Gastrocnemius medialis (tissue), 4 donors: ENCODE results near the gene PITX3. TPM values are rescaled to one million over a fixed set of nuclear protein-coding genes. Genes with fewer than 3 reads are reported as not detected.

Source experiments
- ATAC-seq, 2 donors: fragments of 150-250 bp; one replicate each; pipeline ENCODE4 v1.9.1; 2016
- DNase-seq, 2 donors: peaks; one replicate each; pipeline ENCODE4 v3.0.0-alpha.2; 2019
- H3K27ac ChIP-seq, 4 donors: fragments of 200-600 bp; sonication (generic); 1 replicate in 1 of 4; 2 replicates in 3 of 4; pipeline ENCODE4 v1.5.1; 2016 to 2018; ENCODE audit warnings: mild to moderate bottlenecking in 2 of 4, moderate library complexity in 1 of 4
- H3K27me3 ChIP-seq, 3 donors: fragments of 200-600 bp; sonication (generic) in 2 of 3; 1 replicate in 1 of 3; 2 replicates in 2 of 3; pipeline versions ENCODE4 v1.5.1 to v1.6.0; 2016 to 2019; ENCODE audit warnings: mild to moderate bottlenecking in 1 of 3, moderate library complexity in 1 of 3
- H3K36me3 ChIP-seq, 2 donors: fragments of 200-600 bp; sonication (generic) in 1 of 2; one replicate each; pipeline ENCODE4 v1.5.1; 2017 to 2018
- H3K4me1 ChIP-seq, 2 donors: fragments of 200-600 bp; sonication (generic) in 1 of 2; one replicate each; pipeline ENCODE4 v1.5.1; 2016 to 2017; ENCODE audit warnings: mild to moderate bottlenecking in 2 of 2
- H3K4me3 ChIP-seq, 4 donors: fragments of 200-600 bp; sonication (generic) in 3 of 4; 1 replicate in 1 of 4; 2 replicates in 3 of 4; pipeline ENCODE4 v1.5.1; 2016 to 2019; ENCODE audit warnings: mild to moderate bottlenecking in 2 of 4
- H3K9me3 ChIP-seq, 3 donors: fragments of 200-600 bp; sonication (generic) in 2 of 3; 1 replicate in 1 of 3; 2 replicates in 2 of 3; pipeline ENCODE4 v1.5.1; 2016 to 2019
- POLR2A ChIP-seq, 2 donors: fragments of 450-650 bp; IDR thresholded peaks; one replicate each; pipeline ENCODE4 v1.6.1; 2017; ENCODE audit warnings: antibody characterized with exemption in 2 of 2, mild to moderate bottlenecking in 2 of 2, moderate library complexity in 2 of 2
- in situ Hi-C, 4 donors: fragments of 200-750 bp; cut with MboI; loops; one replicate each; pipeline versions ENCODE4 v1.15.0 to v1.8.0; 2017; ENCODE audit warnings: low sequenced_read_pairs in 4 of 4
- intact Hi-C: fragments of 100-400 bp; cut with DNase I; formaldehyde crosslinking; loops from one replicate; pipeline ENCODE4 v1.15.1; 2023; ENCODE audit warnings: low total_unique reads
- total RNA-seq, 4 donors: library from RNA; depleted of rRNA; stranded (reverse); fragments of >200 nt; gene quantifications; one replicate each; pipeline versions ENCODE4 v1.1.0 to v1.2.3, GENCODE V29; 2016
- TF ChIP-seq, protein P1 (sequence below), 5 experiments: fragments of 450-650 bp in 3 of 5; fragments of 200-600 bp in 2 of 5; sonication (generic) in 2 of 5; IDR thresholded peaks in 4 of 5; conservative IDR thresholded peaks in 1 of 5; 1 replicate in 4 of 5; 2 replicates in 1 of 5; pipeline ENCODE4 v1.5.1; 2016 to 2019; ENCODE audit warnings: antibody characterized with exemption in 5 of 5, mild to moderate bottlenecking in 3 of 5, moderate library complexity in 3 of 5

PITX3 gene
- total RNA-seq, 4 donors from 2014 or later: 4.2 to 8.9 (median 6.5) TPM

DNA sequence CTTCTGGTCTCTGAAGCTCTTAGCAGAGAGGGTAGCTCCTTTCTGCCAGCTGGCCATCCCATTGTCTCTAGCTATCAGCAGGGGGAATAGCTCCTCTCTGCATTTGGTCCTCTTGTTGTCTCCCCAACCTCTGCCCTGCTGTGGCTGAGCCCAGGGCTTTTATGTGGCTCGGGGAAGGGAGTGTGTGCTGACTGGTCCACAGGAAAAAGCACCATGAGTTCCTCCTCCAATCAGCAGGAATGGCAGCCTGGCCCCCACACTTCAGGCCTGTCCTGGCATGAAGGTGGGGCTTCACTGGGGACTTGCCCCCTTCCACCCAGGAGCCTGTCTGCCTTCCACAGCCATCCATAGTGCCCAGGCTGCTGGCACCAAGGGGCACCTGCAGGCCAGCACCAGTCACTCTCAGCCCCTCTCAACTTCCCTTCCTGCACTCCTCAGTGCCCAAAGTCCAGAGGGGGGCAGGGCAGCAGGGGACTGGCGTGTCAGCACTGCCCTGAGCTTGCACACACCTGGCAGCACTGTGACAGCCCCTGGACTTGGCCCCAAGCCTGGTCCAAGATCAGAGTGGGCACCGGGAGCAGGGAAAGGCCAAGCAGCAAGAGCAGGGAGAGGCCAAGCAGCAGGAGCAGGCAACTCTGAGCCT is 52.9 kb downstream of the PITX3 start:
- in situ Hi-C loops: no loop called here
- ATAC-seq (no peak), DNase-seq (no peak)
- H3K4me3 ChIP-seq: no peak overlapping the region
- H3K36me3 ChIP-seq: no peaks in the 10 kb centered on the region
- intact Hi-C loops: no loop called here
- no peak overlapping the region for H3K27ac ChIP-seq
- TF ChIP-seq POLR2A (IDR thresholded peaks at IDR 0.05): no peak
- TF ChIP-seq, protein P1, sequence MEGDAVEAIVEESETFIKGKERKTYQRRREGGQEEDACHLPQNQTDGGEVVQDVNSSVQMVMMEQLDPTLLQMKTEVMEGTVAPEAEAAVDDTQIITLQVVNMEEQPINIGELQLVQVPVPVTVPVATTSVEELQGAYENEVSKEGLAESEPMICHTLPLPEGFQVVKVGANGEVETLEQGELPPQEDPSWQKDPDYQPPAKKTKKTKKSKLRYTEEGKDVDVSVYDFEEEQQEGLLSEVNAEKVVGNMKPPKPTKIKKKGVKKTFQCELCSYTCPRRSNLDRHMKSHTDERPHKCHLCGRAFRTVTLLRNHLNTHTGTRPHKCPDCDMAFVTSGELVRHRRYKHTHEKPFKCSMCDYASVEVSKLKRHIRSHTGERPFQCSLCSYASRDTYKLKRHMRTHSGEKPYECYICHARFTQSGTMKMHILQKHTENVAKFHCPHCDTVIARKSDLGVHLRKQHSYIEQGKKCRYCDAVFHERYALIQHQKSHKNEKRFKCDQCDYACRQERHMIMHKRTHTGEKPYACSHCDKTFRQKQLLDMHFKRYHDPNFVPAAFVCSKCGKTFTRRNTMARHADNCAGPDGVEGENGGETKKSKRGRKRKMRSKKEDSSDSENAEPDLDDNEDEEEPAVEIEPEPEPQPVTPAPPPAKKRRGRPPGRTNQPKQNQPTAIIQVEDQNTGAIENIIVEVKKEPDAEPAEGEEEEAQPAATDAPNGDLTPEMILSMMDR (IDR thresholded peaks at IDR 0.05 in 4 of 5, conservative IDR thresholded peaks at IDR 0.05 in 1 of 5): no peak
- no peaks in the 10 kb centered on the region for H3K27me3 ChIP-seq
- no peaks in the 10 kb centered on the region for H3K4me1 ChIP-seq
- H3K9me3 ChIP-seq: no peaks in the 10 kb centered on the region

DNA sequence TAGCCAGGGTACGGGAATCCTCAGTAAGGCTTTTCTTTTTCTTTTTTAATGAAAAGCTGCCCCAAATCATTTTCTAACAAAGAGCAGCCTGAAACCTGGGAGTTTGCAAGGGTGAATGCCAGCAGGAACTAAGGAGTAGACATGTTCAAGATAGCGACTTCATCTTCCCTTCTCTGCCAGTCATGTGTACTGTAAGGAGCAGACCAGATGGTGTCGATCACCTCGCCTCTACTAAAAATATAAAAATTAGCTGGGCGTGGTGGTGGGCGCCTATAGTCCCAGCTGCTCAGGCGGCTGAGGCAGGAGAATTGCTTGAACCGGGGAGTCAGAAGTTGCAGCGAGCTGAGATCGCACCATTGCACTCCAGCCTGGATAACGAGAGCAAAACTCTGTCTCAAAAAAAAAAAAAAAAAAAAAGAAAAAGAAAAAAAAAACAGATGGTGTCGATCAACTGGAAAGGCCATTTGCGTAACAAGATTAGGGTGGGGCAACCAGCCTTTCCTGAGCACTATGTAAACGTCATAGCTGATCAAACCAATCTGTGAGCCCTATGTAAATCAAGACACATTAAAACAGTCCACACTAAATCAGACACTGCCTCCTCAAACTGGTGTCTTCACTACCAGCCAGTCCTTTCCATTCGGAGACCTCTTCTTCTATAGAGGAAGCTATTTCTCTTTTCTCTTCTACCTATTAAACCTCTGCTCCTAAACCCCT is 55.3 kb downstream of the PITX3 start:
- Histone ChIP-seq H3K27ac (no peak overlapping the region), H3K4me3 (no peak overlapping the region), H3K36me3 (no peaks in the 10 kb centered on the region), H3K27me3 (no peaks in the 10 kb centered on the region), H3K9me3 (no peaks in the 10 kb centered on the region), H3K4me1 (no peaks in the 10 kb centered on the region)
- ATAC-seq (no peak), DNase-seq (no peak)
- intact Hi-C loops: no loop called here
- no peak for TF ChIP-seq POLR2A (IDR thresholded peaks at IDR 0.05)
- TF ChIP-seq, protein P1 (IDR thresholded peaks at IDR 0.05 in 4 of 5, conservative IDR thresholded peaks at IDR 0.05 in 1 of 5): no peak
- in situ Hi-C loops: no loop called here

DNA sequence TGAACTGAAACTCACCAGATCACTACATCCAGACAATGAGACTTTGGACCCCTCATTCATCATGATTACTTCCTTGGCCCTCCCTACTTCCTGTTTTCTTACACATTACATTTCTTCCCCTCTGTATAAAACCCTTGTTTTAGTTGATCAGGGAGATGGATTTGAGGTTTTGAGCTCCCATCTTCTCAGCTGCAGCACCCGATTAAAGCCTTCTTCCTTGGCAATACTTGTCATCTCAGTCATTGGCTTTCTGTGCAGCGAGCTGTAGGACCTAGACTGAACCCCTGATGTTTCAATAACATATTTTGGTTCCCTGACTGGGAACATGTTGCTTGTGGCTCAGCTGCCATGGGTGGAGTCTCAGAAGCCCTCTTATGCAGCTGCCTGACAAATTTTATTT is 56.0 kb downstream of the PITX3 start:
- Histone ChIP-seq H3K36me3 (no peaks in the 10 kb centered on the region), H3K9me3 (no peaks in the 10 kb centered on the region), H3K27ac (no peak overlapping the region), H3K27me3 (no peaks in the 10 kb centered on the region), H3K4me3 (no peak overlapping the region), H3K4me1 (no peaks in the 10 kb centered on the region)
- DNase-seq (no peak), ATAC-seq (no peak)
- TF ChIP-seq, protein P1 (IDR thresholded peaks at IDR 0.05 in 4 of 5, conservative IDR thresholded peaks at IDR 0.05 in 1 of 5): no peak
- no peak for TF ChIP-seq POLR2A (IDR thresholded peaks at IDR 0.05)
- intact Hi-C loops: no loop called here
- in situ Hi-C loops: no loop called here

DNA sequence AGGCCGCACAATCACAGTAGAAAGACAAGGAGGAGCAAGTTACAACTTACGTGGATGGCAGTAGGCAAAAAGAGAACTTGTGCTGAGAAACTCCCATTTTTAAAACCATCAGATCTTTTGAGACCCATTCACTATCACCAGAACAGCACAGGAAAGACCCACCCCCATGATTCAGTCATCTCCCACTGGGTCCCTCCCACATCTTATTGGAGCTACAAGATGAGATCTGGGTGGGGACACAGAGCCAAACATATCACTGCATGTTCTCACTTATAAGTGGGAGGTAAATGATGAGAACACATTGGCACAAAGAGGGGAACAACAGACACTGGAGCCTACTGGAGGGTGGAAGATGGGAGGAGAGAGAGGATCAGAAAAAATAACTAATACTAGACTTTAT is 56.7 kb downstream of the PITX3 start:
- ATAC-seq (no peak), DNase-seq (no peak)
- Histone ChIP-seq H3K36me3 (no peaks in the 10 kb centered on the region), H3K27me3 (no peaks in the 10 kb centered on the region), H3K4me1 (no peaks in the 10 kb centered on the region), H3K27ac (no peak overlapping the region), H3K4me3 (no peak overlapping the region), H3K9me3 (no peaks in the 10 kb centered on the region)
- in situ Hi-C loops (no loop called here), intact Hi-C loops (no loop called here)
- no peak for TF ChIP-seq POLR2A (IDR thresholded peaks at IDR 0.05)

Other genes with a start within 250 kb of the PITX3 start
- gene ARMH3, start 185.3 kb downstream of the PITX3 start, total RNA-seq: 10 to 100 TPM in 3 of 4 donors, 1 to 10 TPM in 1; 9.7 to 14.9 (median 13.4) TPM
- gene HPS6, start 176.2 kb downstream of the PITX3 start, total RNA-seq: 10 to 100 TPM; 12.7 to 21.8 (median 19.4) TPM
- 10 to 100 TPM; 15.9 to 32.7 (median 28.6) TPM for gene LDB1, start 121.1 kb downstream of the PITX3 start, total RNA-seq
- 10 to 100 TPM; 13.3 to 26.5 (median 17.1) TPM for gene PPRC1, start 108.5 kb downstream of the PITX3 start, total RNA-seq
- 10 to 100 TPM; 37.2 to 76.7 (median 71.1) TPM for gene NOLC1, start 89.1 kb downstream of the PITX3 start, total RNA-seq
- under 1 TPM in 1 of 4 donors, not detected in 3; 0.51 TPM for gene ELOVL3, start 15.2 kb downstream of the PITX3 start, total RNA-seq
- gene GBF1, start 4.0 kb upstream of the PITX3 start, total RNA-seq: 10 to 100 TPM; 31.4 to 64.2 (median 58.7) TPM
- gene NFKB2, start 154.2 kb upstream of the PITX3 start, total RNA-seq: 10 to 100 TPM in 3 of 4 donors, 1 to 10 TPM in 1; 8.6 to 17.3 (median 12.8) TPM
- 1 to 10 TPM in 1 of 4 donors, under 1 TPM in 1, not detected in 2; 0.35 to 2.6 TPM for gene PSD, start 177.3 kb upstream of the PITX3 start, total RNA-seq
- 10 to 100 TPM; 14.2 to 34.8 (median 21.0) TPM for gene FBXL15, start 179.3 kb upstream of the PITX3 start, total RNA-seq
- 10 to 100 TPM; 51.6 to 83.1 (median 70.2) TPM for gene CUEDC2, start 191.1 kb upstream of the PITX3 start, total RNA-seq
- gene C10orf95, start 210.0 kb upstream of the PITX3 start, total RNA-seq: not detected